Hepatocyte (in vitro differentiated cells): ENCODE results near the gene CD58.

Source experiments
- EZH2 ChIP-seq: fragments of 200-600 bp; sonication (generic); IDR thresholded peaks from 2 replicates; pipeline ENCODE4 v1.6.1; 2016; ENCODE audit warnings: antibody characterized with exemption, mild to moderate bottlenecking, borderline replicate concordance
- EZH2phosphoT487 ChIP-seq: fragments of 200-600 bp; sonication (generic); IDR thresholded peaks from one replicate; pipeline ENCODE4 v1.6.1; 2018; ENCODE audit warnings: antibody characterized with exemption, mild to moderate bottlenecking, low read depth, moderate library complexity; ENCODE audit not compliant: unreplicated experiment, severe bottlenecking
- TF ChIP-seq, protein P1 (sequence below): fragments of 200-600 bp; sonication (generic); IDR thresholded peaks from 2 replicates; pipeline ENCODE4 v1.5.1; 2016; ENCODE audit warnings: antibody characterized with exemption, mild to moderate bottlenecking; ENCODE audit not compliant: poor library complexity

DNA sequence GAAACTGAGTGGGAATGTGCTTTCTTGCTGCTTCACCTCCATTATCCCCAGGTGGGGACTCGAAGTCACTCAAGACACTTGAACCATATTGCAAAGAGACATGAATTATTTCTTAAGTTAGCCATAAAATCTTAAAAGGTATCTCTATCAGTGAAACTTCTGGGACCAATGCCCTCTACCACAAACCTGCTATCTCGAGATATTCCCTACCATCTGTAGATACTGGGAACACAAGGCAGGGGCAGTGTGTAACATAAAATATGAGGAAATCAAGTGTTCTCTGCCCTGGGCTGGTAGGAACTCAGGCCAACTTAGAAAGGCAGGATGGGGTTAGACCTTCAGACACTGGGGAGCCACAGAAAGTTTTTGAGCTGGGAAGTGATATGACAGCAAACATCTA is 1.3 kb upstream of the CD58 start:
- TF ChIP-seq, protein P1, sequence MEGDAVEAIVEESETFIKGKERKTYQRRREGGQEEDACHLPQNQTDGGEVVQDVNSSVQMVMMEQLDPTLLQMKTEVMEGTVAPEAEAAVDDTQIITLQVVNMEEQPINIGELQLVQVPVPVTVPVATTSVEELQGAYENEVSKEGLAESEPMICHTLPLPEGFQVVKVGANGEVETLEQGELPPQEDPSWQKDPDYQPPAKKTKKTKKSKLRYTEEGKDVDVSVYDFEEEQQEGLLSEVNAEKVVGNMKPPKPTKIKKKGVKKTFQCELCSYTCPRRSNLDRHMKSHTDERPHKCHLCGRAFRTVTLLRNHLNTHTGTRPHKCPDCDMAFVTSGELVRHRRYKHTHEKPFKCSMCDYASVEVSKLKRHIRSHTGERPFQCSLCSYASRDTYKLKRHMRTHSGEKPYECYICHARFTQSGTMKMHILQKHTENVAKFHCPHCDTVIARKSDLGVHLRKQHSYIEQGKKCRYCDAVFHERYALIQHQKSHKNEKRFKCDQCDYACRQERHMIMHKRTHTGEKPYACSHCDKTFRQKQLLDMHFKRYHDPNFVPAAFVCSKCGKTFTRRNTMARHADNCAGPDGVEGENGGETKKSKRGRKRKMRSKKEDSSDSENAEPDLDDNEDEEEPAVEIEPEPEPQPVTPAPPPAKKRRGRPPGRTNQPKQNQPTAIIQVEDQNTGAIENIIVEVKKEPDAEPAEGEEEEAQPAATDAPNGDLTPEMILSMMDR: no peak
- TF ChIP-seq EZH2: no peak
- no peak for TF ChIP-seq EZH2phosphoT487
